ENCODE measurements around the gene ISM1.

Gene ISM1

DNA sequence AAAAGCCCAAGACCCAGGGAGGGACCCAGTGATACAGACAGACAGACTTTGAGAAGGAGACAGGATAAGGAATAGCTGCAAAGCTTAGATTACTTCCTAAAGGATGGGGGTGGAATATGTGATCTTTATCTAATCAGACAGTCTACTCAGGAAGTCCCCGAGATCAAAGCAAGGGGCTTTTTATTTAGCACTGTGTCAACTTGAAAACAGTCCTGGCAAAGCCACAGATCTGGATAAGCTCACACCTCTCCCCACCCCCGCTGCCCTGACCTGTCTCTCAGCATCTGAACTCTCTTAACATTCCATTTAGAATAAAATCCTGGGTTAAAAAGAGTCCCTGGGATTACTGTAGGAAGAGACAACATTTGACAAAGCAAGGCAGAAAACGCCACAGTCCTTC, 101.5 kb downstream of the ISM1 start:
- peak overlapping the region; percentile 33 to 73 (median 57) for H3K27ac Mint-ChIP-seq
- no peaks in the 10 kb centered on the region for H3K27me3 Mint-ChIP-seq (ENCODE audit: low read depth)
- peaks cover 7% of the 10 kb centered on the region for H3K36me3 Mint-ChIP-seq (ENCODE audit: low read depth)
- peaks cover 14% of the 10 kb centered on the region for H3K9me3 Mint-ChIP-seq
- H3K4me3 Mint-ChIP-seq, result no peak overlapping the region
- peaks cover 6% of the 10 kb centered on the region for H3K4me1 Mint-ChIP-seq
- TF ChIP-seq, protein P1, sequence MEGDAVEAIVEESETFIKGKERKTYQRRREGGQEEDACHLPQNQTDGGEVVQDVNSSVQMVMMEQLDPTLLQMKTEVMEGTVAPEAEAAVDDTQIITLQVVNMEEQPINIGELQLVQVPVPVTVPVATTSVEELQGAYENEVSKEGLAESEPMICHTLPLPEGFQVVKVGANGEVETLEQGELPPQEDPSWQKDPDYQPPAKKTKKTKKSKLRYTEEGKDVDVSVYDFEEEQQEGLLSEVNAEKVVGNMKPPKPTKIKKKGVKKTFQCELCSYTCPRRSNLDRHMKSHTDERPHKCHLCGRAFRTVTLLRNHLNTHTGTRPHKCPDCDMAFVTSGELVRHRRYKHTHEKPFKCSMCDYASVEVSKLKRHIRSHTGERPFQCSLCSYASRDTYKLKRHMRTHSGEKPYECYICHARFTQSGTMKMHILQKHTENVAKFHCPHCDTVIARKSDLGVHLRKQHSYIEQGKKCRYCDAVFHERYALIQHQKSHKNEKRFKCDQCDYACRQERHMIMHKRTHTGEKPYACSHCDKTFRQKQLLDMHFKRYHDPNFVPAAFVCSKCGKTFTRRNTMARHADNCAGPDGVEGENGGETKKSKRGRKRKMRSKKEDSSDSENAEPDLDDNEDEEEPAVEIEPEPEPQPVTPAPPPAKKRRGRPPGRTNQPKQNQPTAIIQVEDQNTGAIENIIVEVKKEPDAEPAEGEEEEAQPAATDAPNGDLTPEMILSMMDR (IDR thresholded peaks at IDR 0.05; ENCODE audit: unreplicated experiment in 3 of 3), result no peak

DNA sequence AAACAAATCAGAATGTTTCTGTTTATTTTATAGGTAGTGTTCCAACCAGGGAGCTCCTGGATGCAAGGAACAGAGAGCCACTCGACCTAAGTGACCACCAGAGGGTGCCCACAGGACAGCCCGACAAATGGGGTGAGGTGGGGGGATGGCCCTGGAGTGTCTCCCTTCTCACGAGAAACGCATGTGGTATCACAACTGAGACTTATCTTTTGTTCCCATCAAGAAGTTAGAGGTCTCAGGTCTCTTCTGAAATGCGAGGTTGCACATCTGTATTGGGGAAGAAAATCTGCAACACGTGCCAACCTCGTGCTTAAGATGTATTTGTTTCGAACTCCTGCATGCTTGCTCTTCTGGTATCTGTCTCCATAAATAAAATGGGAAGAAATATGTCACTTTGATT, 104.0 kb downstream of the ISM1 start:
- no peak overlapping the region for H3K4me3 Mint-ChIP-seq
- H3K9me3 Mint-ChIP-seq, result peaks cover 22% of the 10 kb centered on the region
- peaks cover 13% of the 10 kb centered on the region for H3K36me3 Mint-ChIP-seq (ENCODE audit: low read depth)
- peaks cover 6% of the 10 kb centered on the region for H3K4me1 Mint-ChIP-seq
- no peak overlapping the region for H3K27ac Mint-ChIP-seq
- TF ChIP-seq, protein P1 (IDR thresholded peaks at IDR 0.05; ENCODE audit: unreplicated experiment in 3 of 3), result peak; percentile 15 to 27 (median 20)
- H3K27me3 Mint-ChIP-seq (ENCODE audit: low read depth), result no peaks in the 10 kb centered on the region

DNA sequence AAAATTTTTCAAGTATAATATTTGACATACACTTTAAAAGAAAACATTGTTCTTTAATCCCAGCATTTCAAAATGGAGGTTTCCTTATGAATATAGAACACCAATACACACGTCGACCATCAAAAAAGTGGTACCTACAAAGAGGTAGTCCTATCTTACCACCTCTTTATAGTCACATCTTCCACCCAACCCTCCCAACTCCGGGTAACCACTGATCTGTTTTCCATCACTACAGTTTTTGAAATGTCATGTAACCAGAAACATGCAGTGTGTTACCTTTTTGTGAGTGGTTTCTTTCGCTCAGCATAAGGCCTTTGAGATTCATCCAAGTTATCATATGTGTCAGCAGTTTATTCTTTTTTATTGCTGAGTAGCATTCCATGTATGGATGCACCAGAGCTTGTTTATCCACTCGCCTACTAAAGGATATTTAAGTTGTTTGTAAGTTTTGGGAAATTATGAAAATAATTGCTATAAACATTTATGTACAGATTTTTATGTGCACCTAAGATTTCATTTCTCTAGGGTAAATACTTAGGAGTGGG, 104.8 kb downstream of the ISM1 start:
- Mint-ChIP-seq H3K4me1 (peaks cover 6% of the 10 kb centered on the region), H3K9me3 (peaks cover 22% of the 10 kb centered on the region), H3K27me3 (ENCODE audit: low read depth) (no peaks in the 10 kb centered on the region), H3K27ac (no peak overlapping the region), H3K4me3 (no peak overlapping the region), H3K36me3 (ENCODE audit: low read depth) (peaks cover 13% of the 10 kb centered on the region)
- TF ChIP-seq, protein P1 (IDR thresholded peaks at IDR 0.05; ENCODE audit: unreplicated experiment in 3 of 3), result no peak

DNA sequence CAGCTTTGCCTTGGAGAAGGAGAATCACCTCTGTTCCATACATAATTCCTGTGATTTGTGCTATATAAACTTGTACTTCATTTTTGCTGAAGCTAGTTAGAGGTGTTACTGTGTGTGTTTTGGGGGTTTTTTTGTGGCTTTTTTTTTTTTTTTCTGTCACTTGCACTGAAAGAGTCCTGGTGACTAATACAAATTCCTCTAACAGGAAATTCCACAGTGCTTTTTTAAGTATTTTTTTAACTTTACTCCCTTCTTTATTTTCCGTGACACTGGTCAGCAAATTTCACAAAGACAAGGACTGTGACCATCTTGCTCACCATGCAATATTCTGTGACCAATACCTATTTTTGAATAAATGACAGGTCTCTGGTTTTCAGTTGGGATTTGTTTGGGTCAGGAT, 110.5 kb downstream of the ISM1 start:
- Mint-ChIP-seq H3K4me1 (peaks cover 12% of the 10 kb centered on the region), H3K36me3 (ENCODE audit: low read depth) (peaks cover 12% of the 10 kb centered on the region), H3K9me3 (peaks cover 22% of the 10 kb centered on the region), H3K27me3 (ENCODE audit: low read depth) (no peaks in the 10 kb centered on the region), H3K27ac (no peak overlapping the region), H3K4me3 (no peak overlapping the region)
- TF ChIP-seq, protein P1 (IDR thresholded peaks at IDR 0.05; ENCODE audit: unreplicated experiment in 3 of 3), result no peak

DNA sequence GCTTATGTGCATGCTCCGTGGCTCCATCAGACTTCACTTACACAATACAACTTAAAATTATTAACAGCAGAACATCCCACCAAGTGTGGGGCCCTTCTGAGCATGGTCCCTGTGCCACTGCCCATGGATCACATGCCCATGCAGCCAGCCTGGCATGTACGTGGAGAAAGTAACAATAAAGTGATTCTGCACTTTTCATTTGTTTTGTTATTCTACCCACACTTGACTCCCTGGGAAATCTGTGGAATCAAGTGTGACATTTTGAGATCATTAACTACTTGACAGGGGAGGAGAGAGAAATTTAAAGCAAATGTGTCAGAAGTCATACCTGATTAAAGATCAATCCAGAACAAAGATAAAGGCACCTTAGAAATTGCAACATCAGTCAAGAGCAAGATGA, 112.0 kb downstream of the ISM1 start:
- TF ChIP-seq, protein P1 (IDR thresholded peaks at IDR 0.05; ENCODE audit: unreplicated experiment in 3 of 3), result no peak
- H3K27ac Mint-ChIP-seq, result peak overlapping the region in 2 of 3 experiments; percentile 42 to 91
- H3K4me3 Mint-ChIP-seq, result no peak overlapping the region
- H3K9me3 Mint-ChIP-seq, result peaks cover 7% of the 10 kb centered on the region
- H3K27me3 Mint-ChIP-seq (ENCODE audit: low read depth), result no peaks in the 10 kb centered on the region
- H3K4me1 Mint-ChIP-seq, result peaks cover 12% of the 10 kb centered on the region
- peaks cover 1% of the 10 kb centered on the region for H3K36me3 Mint-ChIP-seq (ENCODE audit: low read depth)

DNA sequence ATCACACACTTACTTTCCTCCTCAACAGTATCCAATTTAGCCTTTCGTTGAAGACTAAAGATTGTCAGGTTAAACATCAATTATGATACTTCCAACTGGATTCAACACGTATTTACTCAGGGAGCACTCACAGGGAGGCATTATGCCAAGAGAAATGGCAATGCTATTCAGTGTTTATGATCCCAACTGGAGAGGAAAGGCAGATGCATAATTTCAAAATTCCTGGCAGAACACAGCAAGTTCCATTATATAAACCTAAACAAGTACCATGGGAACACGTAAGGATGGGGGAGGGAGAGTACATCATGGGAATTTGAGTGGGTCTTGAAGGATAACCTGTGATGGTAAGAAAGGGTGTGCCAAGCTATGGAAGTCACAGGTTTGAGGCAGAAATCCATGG, 112.7 kb downstream of the ISM1 start:
- Mint-ChIP-seq H3K36me3 (ENCODE audit: low read depth) (no peaks in the 10 kb centered on the region), H3K27me3 (ENCODE audit: low read depth) (no peaks in the 10 kb centered on the region), H3K27ac (peak overlapping the region in 2 of 3 experiments; percentile 5 to 91), H3K9me3 (peaks cover 3% of the 10 kb centered on the region), H3K4me3 (no peak overlapping the region), H3K4me1 (peaks cover 12% of the 10 kb centered on the region)
- TF ChIP-seq, protein P1 (IDR thresholded peaks at IDR 0.05; ENCODE audit: unreplicated experiment in 3 of 3), result no peak
